Esophagus muscularis mucosa (tissue), 4 donors: Measurements from ENCODE around the gene UBAC1. TPM values are rescaled to one million over a fixed set of nuclear protein-coding genes. Genes with fewer than 3 reads are reported as not detected.

Source experiments
- DNase-seq: peaks from one replicate; pipeline ENCODE4 v3.0.0-alpha.2; 2017; ENCODE audit errors: extremely low spot score
- H3K27ac ChIP-seq, 4 donors: fragments of 200-600 bp; sonication (generic); replicated peaks in 1 of 4; 1 replicate in 3 of 4; 2 replicates in 1 of 4; pipeline ENCODE4 v1.5.1; 2016 to 2019; ENCODE audit warnings: mild to moderate bottlenecking in 1 of 4
- H3K27me3 ChIP-seq, 4 donors: fragments of 200-600 bp; sonication (generic); one replicate each; pipeline versions ENCODE4 v1.5.1 to v1.6.0; 2016 to 2019
- H3K36me3 ChIP-seq, 4 donors: fragments of 200-600 bp; sonication (generic); one replicate each; pipeline ENCODE4 v1.5.1; 2016 to 2019
- H3K4me1 ChIP-seq, 4 donors: fragments of 200-600 bp; sonication (generic); one replicate each; pipeline ENCODE4 v1.5.1; 2016 to 2019
- H3K4me3 ChIP-seq, 4 donors: fragments of 200-600 bp; sonication (generic); 1 replicate in 2 of 4; 2 replicates in 2 of 4; pipeline ENCODE4 v1.5.1; 2016 to 2019; ENCODE audit warnings: mild to moderate bottlenecking in 4 of 4, moderate library complexity in 1 of 4
- H3K9me3 ChIP-seq, 4 donors: fragments of 200-600 bp; sonication (generic); 1 replicate in 3 of 4; 2 replicates in 1 of 4; pipeline ENCODE4 v1.5.1; 2016 to 2019
- EP300 ChIP-seq: sonication (generic); formaldehyde crosslinking; IDR thresholded peaks from one replicate; pipeline ENCODE4 v1.6.1; 2017; ENCODE audit warnings: antibody characterized with exemption
- POLR2A ChIP-seq: fragments of 450-650 bp; IDR thresholded peaks from one replicate; pipeline ENCODE4 v1.6.1; 2017; ENCODE audit warnings: antibody characterized with exemption, moderate library complexity, mild to moderate bottlenecking, low read depth
- POLR2AphosphoS5 ChIP-seq, 2 donors: sonication (generic); formaldehyde crosslinking; IDR thresholded peaks; one replicate each; pipeline ENCODE4 v1.6.1; 2017; ENCODE audit warnings: antibody characterized with exemption in 2 of 2
- WGBS: methylation state at CpG from one replicate; pipeline ENCODE4 v1.1.5; 2018; 5-methylcytosine and 5-hydroxymethylcytosine counted together
- intact Hi-C: fragments of 100-400 bp; cut with DNase I; formaldehyde crosslinking; loops from one replicate; pipeline ENCODE4 v1.15.1; 2023
- total RNA-seq, 4 donors: library from RNA; depleted of rRNA; stranded (reverse); fragments of >200 nt; gene quantifications; one replicate each; pipeline versions ENCODE4 v1.1.0 to v1.2.1, GENCODE V29; 2016
- TF ChIP-seq, protein P1 (sequence below), 3 experiments: fragments of 200-600 bp in 2 of 3; fragments of 450-650 bp in 1 of 3; sonication (generic) in 2 of 3; IDR thresholded peaks; one replicate each; pipeline ENCODE4 v1.5.1; 2017 to 2019; ENCODE audit warnings: antibody characterized with exemption in 3 of 3, mild to moderate bottlenecking in 2 of 3, moderate library complexity in 1 of 3

UBAC1 gene
- total RNA-seq, 4 donors from 2014 or later, result 61.6 to 77.2 (median 67.3) TPM

DNA sequence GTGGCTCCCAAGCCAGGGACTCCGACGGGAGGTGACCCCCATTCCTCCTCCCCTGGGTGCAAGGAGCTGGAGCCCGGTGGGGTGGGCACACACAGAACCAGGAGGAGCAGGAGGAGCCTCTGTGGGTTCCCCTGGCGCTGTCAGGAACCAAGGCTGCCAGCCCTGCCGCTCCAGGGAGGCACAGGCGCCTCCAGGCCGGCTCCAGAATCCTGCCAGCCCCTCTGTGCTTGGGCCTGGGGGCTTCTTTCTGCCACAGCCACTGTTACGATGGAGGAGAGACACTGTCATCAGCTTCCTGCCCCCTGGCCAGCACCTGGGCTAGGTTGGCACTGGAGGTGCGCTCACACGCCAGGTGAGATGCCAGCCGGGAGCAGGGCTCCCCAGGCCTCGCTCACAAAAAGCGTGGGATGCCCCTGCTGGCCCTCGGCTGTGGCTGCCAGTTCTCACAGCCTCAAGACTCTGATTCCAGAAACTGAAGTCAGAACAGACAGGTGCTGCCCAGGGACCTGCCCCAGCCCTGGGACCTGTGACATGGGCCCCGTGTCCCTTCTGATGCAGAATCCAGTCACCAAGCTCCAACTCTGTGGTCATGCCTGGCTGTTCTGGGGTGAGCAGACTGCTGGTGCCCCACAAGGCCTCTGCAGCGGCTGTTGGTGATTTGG is 37.4 kb upstream of the UBAC1 start:
- no peak overlapping the region for H3K4me3 ChIP-seq
- DNase-seq, result no peak
- H3K9me3 ChIP-seq, result no peaks in the 10 kb centered on the region
- peaks cover 13 to 33% (median 24%) of the 10 kb centered on the region in 4 donors for H3K4me1 ChIP-seq
- H3K36me3 ChIP-seq, result no peaks in the 10 kb centered on the region
- TF ChIP-seq POLR2AphosphoS5 (IDR thresholded peaks at IDR 0.05) (no peak), EP300 (no peak), POLR2A (no peak)
- TF ChIP-seq, protein P1, sequence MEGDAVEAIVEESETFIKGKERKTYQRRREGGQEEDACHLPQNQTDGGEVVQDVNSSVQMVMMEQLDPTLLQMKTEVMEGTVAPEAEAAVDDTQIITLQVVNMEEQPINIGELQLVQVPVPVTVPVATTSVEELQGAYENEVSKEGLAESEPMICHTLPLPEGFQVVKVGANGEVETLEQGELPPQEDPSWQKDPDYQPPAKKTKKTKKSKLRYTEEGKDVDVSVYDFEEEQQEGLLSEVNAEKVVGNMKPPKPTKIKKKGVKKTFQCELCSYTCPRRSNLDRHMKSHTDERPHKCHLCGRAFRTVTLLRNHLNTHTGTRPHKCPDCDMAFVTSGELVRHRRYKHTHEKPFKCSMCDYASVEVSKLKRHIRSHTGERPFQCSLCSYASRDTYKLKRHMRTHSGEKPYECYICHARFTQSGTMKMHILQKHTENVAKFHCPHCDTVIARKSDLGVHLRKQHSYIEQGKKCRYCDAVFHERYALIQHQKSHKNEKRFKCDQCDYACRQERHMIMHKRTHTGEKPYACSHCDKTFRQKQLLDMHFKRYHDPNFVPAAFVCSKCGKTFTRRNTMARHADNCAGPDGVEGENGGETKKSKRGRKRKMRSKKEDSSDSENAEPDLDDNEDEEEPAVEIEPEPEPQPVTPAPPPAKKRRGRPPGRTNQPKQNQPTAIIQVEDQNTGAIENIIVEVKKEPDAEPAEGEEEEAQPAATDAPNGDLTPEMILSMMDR (IDR thresholded peaks at IDR 0.05), result no peak
- intact Hi-C loops, result loop anchor here (10.0 kb wide), 1 partner anchor 116 kb away; the partner anchor contains the start of gene TMEM250
- no peaks in the 10 kb centered on the region for H3K27me3 ChIP-seq
- WGBS, result 91% methylated on average over 11 of the region's 16 CpGs
- H3K27ac ChIP-seq, result no peak overlapping the region

DNA sequence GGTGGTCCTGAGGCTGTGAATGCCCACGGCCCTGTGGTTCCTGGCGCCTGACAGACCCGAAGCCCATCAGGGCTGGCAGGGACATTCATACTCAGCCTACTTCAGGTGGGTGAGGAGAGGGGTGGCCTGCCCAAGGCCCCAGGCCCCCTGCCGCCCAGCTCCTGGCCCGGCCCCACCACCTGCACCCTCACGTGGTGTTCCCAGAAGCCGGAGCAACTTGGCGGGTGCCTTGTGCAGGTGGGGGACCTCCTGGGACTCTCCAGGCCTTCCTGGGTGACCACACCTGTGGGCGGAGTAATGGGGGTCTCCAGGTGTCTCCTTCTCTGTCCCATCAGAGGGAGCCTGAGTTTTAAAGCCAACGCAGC is 36.8 kb upstream of the UBAC1 start:
- WGBS, result 97% methylated on average over 5 of the region's 10 CpGs
- H3K36me3 ChIP-seq, result no peaks in the 10 kb centered on the region
- TF ChIP-seq POLR2AphosphoS5 (IDR thresholded peaks at IDR 0.05) (no peak), EP300 (no peak), POLR2A (no peak)
- peaks cover 13 to 33% (median 24%) of the 10 kb centered on the region in 4 donors for H3K4me1 ChIP-seq
- H3K4me3 ChIP-seq, result no peak overlapping the region
- no peak for DNase-seq
- intact Hi-C loops, result loop anchor here (10.0 kb wide), 1 partner anchor 117 kb away; the partner anchor contains the start of gene TMEM250
- H3K27me3 ChIP-seq, result no peaks in the 10 kb centered on the region
- H3K9me3 ChIP-seq, result no peaks in the 10 kb centered on the region
- no peak overlapping the region for H3K27ac ChIP-seq

GRCh38 chr9:135997090-135998015 is 36.2 kb upstream of the UBAC1 start:
- no peak overlapping the region for H3K27ac ChIP-seq
- 85% methylated on average over 30 of the region's 34 CpGs for WGBS
- no peaks in the 10 kb centered on the region for H3K27me3 ChIP-seq
- no peak for DNase-seq
- H3K36me3 ChIP-seq, result no peaks in the 10 kb centered on the region
- H3K9me3 ChIP-seq, result no peaks in the 10 kb centered on the region
- H3K4me1 ChIP-seq, result peaks cover 15 to 33% (median 24%) of the 10 kb centered on the region in 4 donors
- intact Hi-C loops, result loop anchor here (10.0 kb wide), 1 partner anchor 117 kb away; the partner anchor contains the start of gene TMEM250
- TF ChIP-seq, protein P1 (IDR thresholded peaks at IDR 0.05), result no peak
- TF ChIP-seq POLR2A, result no peak
- TF ChIP-seq EP300, result no peak
- TF ChIP-seq POLR2AphosphoS5 (IDR thresholded peaks at IDR 0.05), result no peak
- H3K4me3 ChIP-seq, result no peak overlapping the region

- no peak for TF ChIP-seq POLR2AphosphoS5 (IDR thresholded peaks at IDR 0.05)
- TF ChIP-seq POLR2A, result no peak
- TF ChIP-seq EP300, result no peak
- TF ChIP-seq, protein P1 (IDR thresholded peaks at IDR 0.05), result no peak
- no peak overlapping the region for H3K27ac ChIP-seq
- no peak for DNase-seq
- H3K4me1 ChIP-seq, result peaks cover 23 to 43% (median 38%) of the 10 kb centered on the region in 4 donors
- WGBS, result 95% methylated on average over 21 of the region's 21 CpGs
- H3K9me3 ChIP-seq, result no peaks in the 10 kb centered on the region
- no peaks in the 10 kb centered on the region for H3K36me3 ChIP-seq
- intact Hi-C loops, result loop anchor here (10.0 kb wide), 1 partner anchor 119 kb away; the partner anchor contains the start of gene TMEM250
- no peak overlapping the region for H3K4me3 ChIP-seq
- no peaks in the 10 kb centered on the region for H3K27me3 ChIP-seq
Observed at GRCh38 chr9:135995816-135996215, 34.6 kb upstream of the UBAC1 start.
